ENCODE results near the gene LFNG.
"Not testable (repeated sequence)": the region's sequence is repeated elsewhere in the genome, so short reads cannot be mapped to it uniquely, and the experiment has no call there.

LFNG gene

DNA sequence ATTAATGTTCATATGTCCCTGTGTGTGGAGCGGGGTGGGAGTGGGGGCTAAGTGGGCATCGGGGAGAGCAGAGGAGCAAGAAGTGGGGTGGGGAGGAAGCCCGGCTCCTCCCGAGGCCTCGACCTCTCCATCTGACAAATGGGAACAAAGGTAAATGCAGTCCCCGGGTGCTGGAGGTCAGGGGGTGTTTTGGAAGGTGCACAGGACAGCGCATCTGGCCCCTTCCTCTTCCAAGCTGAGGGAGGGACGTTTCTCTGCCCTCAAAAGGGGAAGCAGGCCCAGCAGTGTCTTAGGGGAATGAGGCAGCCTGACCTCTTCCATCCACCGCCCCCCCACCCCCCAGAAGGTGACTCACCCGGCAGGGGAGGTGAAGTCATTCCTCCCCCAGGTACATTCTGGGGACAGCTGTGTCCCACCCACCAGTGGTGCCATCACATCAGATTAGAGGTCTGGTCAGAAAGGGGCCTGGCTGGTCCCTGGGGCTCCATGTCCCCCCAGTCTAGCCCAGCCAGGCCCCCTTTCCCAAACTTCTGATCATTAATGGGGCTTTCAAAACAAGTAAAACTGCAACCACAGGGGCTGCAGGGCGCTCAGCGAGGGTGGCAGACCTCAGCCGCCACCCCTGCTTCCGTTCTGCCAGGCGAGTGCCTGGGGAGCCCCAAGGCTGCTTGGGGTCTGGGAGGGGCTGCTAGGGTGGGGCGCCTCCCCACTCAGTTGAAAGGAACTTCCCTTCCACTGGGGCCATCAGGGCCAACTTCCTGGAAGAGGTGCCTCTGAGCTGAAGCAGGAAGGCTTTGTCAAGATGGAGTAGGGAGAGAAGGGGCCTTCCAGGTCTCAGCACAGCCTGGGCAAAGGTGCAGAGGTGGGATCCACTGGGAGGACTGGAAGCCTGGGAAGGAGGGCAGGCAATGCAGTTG, 10.8 kb downstream of the LFNG start:
- DNase-seq (ENCODE audit: low spot score): peak; percentile 69

DNA sequence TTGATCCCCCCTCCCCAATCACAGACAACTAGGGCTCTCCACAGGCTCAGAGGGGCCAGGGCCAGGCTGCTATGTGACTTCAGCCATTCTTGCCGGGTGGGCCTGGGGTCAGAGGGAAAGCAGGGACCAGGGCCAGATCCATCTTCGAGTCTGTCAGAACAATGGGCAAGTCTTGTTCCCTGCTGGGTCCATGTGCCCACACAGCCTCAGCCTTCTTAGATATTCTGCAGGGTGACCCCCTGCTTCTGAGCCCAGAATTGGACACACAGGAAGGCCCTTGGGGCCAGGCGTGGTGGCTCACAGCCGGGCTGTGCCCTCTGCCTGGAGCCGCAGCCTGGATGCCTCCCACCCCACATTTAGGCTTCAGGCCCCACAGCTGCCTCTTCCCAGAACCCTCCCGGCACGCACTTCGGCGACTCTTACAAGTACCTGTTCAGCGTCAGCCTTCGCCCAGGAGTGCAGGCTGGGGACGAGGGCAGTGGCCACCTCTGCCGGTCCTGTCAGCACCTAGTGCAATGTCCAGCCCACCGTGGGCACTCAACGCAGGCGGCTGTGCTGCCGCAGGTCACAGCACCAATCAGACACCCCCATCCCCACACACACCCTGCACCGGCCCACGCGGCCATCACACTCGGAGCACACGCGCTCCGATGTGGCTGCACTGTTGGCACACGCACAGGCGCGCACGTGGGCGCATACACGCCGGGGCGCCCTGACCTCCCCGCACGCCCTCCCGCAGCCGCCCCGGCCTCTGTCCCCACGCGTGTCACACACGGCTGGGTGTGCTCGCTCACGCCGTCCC, 11.6 kb downstream of the LFNG start:
- not testable (repeated sequence) for DNase-seq (ENCODE audit: low spot score)

DNA sequence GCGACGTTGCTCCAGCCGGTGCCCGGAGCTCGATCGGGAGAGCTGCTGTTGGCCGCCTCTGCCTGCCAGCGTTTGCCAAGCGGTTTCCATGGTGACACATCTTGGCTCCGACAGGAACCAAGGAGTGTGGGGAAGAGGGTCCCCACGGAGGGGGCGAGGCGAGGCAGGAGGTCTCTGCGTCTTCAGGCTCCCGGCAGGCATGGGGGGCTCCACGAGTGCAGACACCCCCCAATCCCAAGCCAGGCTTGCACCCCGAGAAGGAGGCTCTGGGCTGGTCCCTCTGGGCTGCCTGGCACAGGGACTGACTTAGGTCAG, 12.2 kb downstream of the LFNG start:
- DNase-seq (ENCODE audit: low spot score): not testable (repeated sequence)

DNA sequence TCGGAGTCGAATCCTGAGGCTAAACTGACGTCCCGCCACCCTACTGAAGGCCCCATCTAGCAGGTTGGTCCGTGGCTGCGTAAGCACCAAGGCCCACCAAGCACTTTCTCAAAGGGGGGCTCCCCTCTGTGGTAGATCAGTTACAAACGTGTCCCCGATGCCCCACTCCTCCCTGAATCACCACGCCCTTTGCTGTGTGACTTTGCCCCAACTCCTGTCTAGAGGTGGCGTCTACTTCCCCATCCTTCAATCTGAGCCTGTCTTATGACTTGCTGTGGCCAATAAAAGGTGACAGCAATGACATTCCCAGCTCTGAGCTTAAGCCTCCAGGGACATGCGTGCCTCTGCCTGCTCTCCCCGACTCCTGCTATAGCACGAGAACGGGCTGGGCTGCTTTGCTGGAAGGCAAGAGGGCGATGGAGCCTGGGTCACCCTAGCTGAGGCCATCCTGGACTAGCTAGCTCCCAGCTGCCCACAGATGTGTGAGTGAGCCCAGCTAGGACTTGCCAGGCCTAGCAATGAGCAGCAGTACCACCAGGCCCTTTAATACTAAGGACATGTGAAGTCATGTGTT, 12.7 kb downstream of the LFNG start:
- DNase-seq (ENCODE audit: low spot score): not testable (repeated sequence)

DNA sequence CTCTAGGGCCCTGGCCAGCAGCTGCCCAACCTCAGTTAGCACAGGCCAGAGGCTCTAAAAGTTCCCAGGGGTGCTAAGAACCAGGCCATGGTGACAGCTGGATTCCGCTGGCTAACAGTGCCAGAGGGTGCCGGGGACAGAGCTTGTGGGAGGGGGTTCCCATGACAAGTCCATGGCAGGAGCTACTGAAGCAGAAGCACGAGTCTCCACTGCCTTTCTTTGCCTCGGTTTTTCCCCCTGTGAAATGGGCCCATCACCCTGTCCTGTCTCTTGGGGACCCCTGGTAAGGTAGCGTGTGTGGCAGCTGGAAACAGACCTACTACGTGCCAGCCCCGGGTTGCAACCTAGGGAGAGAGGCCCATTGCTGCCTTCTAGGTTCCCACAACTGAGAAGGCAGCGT, 13.2 kb downstream of the LFNG start:
- not testable (repeated sequence) for DNase-seq (ENCODE audit: low spot score)

DNA sequence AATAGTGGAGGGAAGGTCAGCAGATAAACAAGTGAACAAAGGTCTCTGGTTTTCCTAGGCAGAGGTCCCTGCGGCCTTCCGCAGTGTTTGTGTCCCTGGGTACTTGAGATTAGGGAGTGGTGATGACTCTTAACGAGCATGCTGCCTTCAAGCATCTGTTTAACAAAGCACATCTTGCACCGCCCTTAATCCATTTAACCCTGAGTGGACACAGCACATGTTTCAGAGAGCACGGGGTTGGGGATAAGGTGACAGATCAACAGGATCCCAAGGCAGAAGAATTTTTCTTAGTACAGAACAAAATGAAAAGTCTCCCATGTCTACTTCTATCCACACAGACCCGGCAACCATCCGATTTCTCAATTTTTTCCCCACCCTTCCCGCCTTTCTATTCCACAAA, 14.0 kb downstream of the LFNG start:
- DNase-seq (ENCODE audit: low spot score): not testable (repeated sequence)

DNA sequence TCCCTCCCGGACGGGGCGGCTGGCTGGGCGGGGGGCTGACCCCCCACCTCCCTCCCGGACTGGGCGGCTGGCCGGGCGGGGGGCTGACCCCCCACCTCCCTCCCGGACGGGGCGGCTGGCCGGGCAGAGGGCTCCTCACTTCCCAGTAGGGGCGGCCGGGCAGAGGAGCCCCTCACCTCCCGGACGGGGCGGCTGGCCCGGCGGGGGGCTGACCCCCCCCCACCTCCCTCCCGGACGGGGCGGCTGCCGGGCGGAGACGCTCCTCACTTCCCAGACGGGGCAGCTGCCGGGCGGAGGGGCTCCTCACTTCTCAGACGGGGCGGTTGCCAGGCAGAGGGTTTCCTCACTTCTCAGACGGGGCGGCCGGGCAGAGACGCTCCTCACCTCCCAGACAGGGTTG, 14.6 kb downstream of the LFNG start:
- DNase-seq (ENCODE audit: low spot score): not testable (repeated sequence)

DNA sequence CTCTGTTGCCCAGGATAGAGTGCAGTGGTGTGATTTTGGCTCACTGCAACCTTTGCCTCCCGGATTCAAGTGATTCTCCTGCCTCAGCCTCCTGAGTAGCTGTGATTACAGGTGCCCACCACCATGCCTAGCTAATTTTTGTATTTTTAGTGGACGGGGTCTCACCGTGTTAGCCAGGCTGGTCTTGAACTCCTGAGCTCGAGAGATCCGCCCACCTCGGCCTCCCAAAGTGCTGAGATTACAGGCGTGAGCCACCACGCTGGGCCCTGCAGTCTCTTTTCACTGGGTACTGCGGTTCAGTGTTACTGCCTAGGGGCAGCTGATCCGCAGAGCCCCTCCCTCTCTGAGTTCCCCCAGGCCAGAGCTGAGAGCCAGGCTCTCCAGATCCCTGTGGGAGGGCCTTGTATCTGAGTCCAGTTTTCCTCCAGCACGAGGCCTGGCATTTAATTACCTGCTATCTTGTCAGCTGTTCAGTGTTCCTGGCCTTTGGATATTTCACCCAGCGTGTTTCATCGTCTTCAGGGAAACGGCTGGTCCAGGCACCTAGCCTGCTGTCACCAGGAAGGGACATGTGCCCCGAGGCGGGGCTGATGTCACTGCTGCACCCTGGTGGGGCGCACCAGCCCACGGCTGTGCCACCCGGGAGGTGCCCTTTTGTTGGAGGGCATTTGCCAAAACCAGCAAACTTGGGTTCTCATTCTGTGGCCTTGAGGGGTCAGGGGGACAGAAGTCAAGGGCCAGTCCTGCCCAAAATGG, 16.5 kb downstream of the LFNG start:
- not testable (repeated sequence) for DNase-seq (ENCODE audit: low spot score)

DNA sequence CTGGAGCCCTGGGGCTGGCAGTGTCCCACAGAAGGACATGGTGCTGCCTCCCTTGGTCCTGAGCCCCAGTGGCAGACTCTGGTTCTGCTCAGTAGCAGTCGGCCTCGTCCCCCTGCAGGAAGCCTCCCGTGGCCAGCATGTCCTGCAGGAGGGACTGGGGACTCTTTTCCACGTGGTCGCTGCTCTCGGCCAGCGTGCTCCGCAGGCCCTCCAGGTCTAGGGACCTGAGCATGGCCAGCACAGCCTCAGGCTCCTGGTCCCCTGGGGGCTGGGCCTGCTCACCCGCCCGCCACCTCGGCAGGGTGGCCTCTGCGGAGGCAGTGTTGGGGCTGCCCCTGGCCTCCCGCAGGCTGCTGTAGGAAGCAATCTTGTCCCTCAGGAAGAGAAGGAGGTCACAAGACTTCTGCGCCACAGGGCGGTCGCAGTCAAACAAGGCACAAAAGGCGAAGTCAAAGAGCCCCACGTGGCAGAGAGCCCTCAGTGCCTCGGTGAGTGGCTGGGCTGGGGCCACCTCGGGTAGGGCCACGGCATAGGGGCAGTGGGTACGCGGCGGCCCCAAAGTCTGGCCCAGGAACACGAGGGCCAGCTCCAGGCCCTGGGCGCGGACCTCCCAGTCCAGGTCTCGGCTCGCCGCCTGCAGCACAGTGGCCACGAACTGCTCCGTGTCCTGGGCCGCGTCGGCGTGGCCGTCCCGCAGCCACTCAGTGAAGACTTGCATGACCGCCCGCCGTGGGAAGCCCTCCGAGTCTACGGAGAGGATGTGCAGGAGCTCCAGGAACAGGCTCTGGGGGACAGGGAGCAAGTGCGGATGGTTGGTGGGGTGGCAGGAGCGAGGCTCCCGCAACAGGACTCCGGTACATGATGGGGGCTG, 18.6 kb downstream of the LFNG start:
- DNase-seq (ENCODE audit: low spot score): no peak

DNA sequence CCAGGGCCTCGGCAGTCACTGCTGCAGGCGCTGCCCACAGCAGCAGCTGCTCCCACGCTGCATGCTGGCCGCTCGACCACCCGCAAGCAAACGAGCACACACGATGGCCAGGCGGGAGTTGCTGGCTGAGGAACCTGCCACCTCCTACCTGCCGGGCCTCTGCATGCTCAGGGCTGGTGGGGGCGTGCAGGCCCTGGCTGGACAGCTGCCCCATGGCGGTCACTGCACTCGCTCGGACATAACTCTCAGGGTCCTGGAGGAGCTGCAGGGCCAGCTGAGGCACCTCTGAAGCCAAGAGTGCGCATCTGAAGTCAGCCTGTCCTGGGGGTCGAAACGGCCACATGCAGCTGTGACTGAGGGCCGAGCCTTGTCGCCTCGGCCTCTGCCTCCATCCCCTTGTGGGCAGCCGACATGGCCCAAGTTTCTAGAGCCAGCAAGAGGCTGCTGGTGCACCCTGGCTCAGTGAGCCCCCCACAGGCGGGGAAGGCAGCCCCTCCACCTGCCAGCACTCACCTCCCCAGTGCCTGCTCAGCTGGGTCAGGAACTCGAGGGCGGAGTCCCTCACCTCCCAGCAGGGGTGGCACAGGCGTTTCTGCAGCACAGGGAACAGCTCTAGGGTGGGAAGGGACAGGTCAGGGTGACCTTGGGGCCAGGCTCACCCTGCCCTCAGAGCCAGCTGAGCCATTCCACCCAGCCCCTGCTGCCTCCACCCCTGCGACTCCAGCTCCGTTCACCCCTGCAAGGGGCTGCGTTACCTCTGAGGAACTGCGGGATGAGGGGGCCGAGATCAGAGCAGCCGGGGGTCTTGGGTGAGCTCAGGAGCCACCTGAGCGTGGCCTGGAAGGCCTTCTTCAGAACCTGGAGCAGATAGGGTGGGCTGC, 19.7 kb downstream of the LFNG start:
- DNase-seq (ENCODE audit: low spot score): no peak

DNA sequence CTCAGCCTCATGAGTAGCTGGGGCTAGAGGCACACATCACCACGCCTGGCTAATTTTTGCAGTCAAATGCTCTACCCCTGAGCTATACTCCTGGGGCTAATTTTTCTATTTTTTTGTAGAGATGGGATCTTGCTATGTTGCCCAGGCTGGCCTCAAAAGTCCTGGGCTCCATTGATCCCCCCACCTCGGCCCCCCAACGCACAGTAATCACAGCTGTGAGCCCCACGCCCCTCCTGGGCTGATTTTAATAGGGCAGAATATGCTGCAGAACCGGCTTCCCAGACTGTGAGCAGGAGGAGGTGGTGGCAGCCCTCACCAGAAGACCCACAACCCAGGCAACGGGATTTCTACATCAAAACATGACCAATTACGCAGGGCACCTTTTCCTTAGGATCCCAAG, 20.6 kb downstream of the LFNG start:
- no peak for DNase-seq (ENCODE audit: low spot score)

DNA sequence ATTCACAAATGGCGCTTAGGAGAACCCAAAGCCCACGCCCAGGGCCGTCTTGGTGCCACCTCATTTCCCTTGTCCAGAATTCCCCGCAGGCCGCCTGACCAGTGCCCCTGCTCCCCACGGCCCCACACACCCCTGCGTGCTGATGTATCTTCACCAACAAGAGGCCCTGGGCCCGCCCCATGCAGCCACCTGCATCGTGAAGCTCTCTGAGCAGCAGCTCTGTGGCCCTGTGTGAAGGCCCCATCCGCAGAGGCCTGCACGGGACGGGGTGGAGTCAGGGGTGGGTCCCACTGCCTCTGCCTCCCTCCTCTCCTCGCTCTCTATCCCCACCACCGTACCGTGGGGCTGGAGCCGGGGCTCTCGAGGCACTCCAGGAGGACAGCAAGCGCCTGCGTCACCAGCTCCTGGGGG, 21.1 kb downstream of the LFNG start:
- no peak for DNase-seq (ENCODE audit: low spot score)

DNA sequence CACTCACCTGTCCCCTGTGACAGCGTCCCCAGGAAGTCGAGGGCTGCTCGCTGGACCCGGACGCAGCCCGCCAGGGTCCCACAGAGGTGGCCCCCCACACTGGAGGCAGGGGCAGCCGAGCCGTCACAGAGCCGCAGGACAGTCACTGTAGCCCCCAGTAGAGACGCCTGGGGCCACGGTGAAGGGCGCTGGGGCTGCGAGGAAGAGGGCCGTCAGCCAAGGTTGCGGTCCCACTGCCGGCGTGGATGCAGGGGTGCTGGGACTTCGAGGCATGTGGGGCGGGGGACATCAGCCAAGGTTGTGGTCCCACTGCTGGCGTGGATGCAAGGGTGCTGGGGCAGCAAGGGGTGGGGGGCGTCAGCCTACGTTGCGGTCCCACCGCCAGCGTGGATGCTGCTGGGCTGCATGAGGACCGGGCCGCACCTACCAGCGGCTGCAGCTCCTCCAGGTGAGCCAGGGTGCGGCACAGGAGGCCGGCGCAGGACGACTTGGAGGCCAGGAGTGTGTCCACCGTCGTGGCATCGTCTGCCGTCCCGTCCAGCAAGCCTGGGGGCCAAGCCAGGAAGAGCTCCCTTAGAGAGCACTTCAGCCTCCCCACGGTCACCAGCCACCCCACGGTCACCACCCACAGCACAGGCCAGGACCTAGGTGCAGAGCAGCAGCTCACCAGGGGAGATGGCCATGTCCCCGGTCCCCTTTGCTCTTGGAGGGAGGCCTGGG, 21.9 kb downstream of the LFNG start:
- DNase-seq (ENCODE audit: low spot score): no peak

DNA sequence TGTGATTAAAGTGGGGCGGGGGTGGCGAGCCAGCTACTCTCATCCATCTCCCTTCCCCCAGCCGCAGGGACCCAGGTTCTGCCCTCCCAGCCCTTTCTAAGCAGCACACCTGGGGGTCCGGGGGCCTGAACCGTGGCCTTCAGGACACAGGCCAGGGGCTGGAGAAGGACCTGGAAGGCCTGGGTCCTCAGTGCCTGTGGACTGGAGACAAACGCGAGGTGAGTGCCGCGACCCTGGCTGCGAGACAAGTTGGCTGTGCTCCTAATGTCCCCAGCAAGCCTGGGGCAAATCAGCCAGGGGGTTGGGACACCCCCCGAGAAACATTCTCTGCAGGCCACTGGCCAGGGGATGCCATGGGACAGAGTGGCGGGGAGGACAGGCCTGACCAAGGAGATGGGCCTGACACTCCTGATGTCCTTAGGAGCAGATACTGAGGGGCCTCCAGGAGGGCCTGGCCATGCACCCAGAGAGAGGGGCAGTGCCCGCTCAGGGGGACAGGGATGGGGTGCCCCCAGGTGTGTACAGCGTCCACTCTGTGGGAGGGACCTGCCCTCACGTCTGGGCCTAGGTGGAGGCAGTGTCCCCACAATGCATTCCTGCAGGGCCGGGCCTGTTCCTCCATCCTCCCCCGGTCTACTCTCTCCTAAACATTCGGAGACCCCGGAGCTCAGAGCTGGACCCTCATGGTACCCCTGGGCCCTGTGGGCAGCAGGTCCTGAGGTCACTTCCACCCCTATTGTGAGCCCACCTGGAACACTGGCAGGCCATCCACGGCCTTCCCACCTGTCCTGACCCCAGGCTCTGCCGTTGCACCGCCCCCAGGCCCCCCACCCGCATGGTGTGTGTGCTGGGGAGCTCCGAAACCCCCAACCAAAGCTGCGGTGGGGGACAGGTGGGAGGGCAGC, 22.7 kb downstream of the LFNG start:
- DNase-seq (ENCODE audit: low spot score): no peak

DNA sequence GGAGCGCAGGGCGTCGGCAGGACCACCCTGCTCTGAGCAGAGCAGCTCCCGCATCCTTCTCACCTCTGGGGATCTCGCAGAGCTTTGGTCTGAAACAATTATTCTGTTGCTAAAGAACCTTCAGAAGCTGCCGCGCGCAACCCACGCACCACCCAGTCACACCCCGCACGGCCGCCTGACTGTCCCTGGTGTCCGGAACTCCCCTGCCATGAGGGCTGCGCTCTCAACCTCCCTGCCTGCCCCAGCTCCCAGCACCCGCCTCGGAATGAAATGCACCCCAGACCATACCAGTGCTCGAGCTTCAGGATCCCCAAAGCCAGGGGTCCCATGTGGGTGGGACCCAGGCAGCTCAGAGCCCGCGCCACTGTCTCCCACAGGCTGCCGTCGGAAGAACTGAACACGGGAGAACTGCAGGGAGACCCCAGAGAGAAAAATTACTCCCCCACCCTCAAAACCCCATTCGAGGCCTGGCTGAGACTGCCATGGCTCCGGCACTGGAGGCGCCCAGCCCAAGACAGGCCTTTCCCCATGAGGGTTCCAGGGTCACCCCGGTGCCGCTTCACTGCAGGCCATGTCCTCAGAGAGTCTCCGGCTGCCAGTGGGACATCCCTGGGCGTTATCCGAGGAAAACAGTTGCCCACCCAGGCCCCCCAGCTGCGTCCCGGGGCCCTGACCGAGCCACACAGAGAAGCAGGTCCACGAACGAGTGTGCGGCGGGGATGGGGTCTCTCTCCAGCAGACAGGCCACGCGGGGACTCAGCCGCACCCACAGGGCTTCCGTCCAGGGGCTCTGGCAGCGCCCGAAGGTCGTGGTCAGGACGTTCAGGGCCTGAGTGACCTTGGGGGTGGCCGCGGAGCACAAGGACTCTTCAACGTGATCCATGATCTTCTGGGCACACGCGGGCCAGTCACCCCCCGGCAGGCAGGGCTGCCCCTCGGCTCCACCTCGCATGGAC, 23.6 kb downstream of the LFNG start:
- DNase-seq (ENCODE audit: low spot score): no peak

DNA sequence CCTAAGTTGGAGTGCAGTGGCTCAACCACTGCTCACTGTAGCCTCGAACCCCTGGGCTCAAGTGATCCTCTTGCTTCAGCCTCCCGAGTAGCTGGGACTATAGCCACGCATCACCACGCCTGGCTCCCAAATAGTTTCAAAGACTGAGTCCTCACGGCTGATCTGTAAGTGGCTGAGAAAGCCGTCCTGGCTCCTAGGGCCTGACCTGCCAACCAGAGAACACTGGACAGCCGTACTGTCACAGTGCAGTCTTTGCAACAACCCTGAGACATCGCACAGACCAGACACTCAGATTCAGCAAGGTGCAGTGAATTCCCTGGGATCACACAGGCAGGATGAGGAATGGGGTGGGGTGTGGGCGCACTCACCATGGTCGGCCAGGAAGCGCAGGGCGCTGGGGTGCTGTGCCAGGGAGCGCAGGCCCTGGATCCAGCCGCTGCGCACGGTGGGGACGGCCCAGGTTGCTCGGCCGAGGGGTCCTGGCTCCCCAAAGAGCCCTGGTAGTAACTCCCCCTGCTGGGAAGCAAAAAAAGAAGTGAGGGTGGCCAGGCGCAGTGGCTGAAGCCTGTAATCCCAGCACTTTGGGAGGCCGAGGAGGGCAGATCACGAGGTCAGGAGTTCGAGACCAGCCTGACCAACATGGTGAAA, 25.1 kb downstream of the LFNG start:
- no peak for DNase-seq (ENCODE audit: low spot score)
